Breast epithelium (tissue), 4 donors: Measurements from ENCODE around the gene AK9. TPM values are rescaled to one million over a fixed set of nuclear protein-coding genes. Genes with fewer than 3 reads are reported as not detected.

ENCODE experiments used
- DNase-seq, 2 donors: peaks; one replicate each; pipeline ENCODE4 v3.0.0-alpha.2; 2019; ENCODE audit warnings: low spot score in 2 of 2
- H3K27ac ChIP-seq, 2 donors: fragments of 200-600 bp; sonication (generic) in 1 of 2; one replicate each; pipeline ENCODE4 v1.5.1; 2016 to 2019; ENCODE audit warnings: mild to moderate bottlenecking in 1 of 2
- H3K27me3 ChIP-seq, 2 donors: fragments of 200-600 bp; sonication (generic) in 1 of 2; one replicate each; pipeline versions ENCODE4 v1.5.1 to v1.6.0; 2017 to 2019; ENCODE audit warnings: control low read depth in 1 of 2, mild to moderate bottlenecking in 1 of 2
- H3K36me3 ChIP-seq: fragments of 200-600 bp; one replicate; pipeline ENCODE4 v1.5.1; 2019
- H3K4me1 ChIP-seq, 2 donors: fragments of 200-600 bp; sonication (generic); one replicate each; pipeline ENCODE4 v1.5.1; 2016 to 2019; ENCODE audit warnings: control low read depth in 1 of 2
- H3K4me3 ChIP-seq, 3 donors: fragments of 200-600 bp; sonication (generic); 1 replicate in 2 of 3; 2 replicates in 1 of 3; pipeline ENCODE4 v1.5.1; 2016 to 2019; ENCODE audit warnings: mild to moderate bottlenecking in 3 of 3, moderate library complexity in 2 of 3
- H3K9me3 ChIP-seq, 2 donors: fragments of 200-600 bp; sonication (generic) in 1 of 2; one replicate each; pipeline ENCODE4 v1.5.1; 2016 to 2019; ENCODE audit warnings: control low read depth in 1 of 2
- CTCF ChIP-seq, 3 donors: fragments of 450-650 bp; IDR thresholded peaks; one replicate each; pipeline ENCODE4 v1.5.1; 2016 to 2017; ENCODE audit warnings: antibody characterized with exemption in 3 of 3, mild to moderate bottlenecking in 3 of 3, moderate library complexity in 3 of 3
- POLR2A ChIP-seq: fragments of 450-650 bp; IDR thresholded peaks from one replicate; pipeline ENCODE4 v1.6.1; 2016; ENCODE audit warnings: antibody characterized with exemption, mild to moderate bottlenecking, moderate library complexity
- POLR2AphosphoS5 ChIP-seq, 3 donors: sonication (generic); formaldehyde crosslinking; IDR thresholded peaks; one replicate each; pipeline ENCODE4 v1.6.1; 2017; ENCODE audit warnings: antibody characterized with exemption in 3 of 3
- intact Hi-C: fragments of 100-400 bp; cut with DNase I; formaldehyde crosslinking; loops from one replicate; pipeline ENCODE4 v1.15.1; 2023; ENCODE audit warnings: low total_unique reads
- total RNA-seq, 3 donors: library from RNA; depleted of rRNA; stranded (reverse); fragments of >200 nt; gene quantifications; one replicate each; pipeline ENCODE4 v1.1.0, GENCODE V29; 2016

Gene AK9
- total RNA-seq, 3 donors from 2014 or later, result 8.8 to 23.9 (median 20.0) TPM

GRCh38 chr6:109561844-109562243 lies 129.2 kb downstream of the AK9 start:
- peaks cover 7 to 8% of the 10 kb centered on the region in 2 donors for H3K9me3 ChIP-seq
- DNase-seq, result no peak
- H3K4me3 ChIP-seq, result no peak overlapping the region
- TF ChIP-seq POLR2A (no peak), CTCF (IDR thresholded peaks at IDR 0.05) (no peak), POLR2AphosphoS5 (IDR thresholded peaks at IDR 0.05) (no peak)
- no peaks in the 10 kb centered on the region for H3K4me1 ChIP-seq
- intact Hi-C loops, result no loop called here
- H3K36me3 ChIP-seq, result no peaks in the 10 kb centered on the region
- H3K27ac ChIP-seq, result no peak overlapping the region
- no peaks in the 10 kb centered on the region for H3K27me3 ChIP-seq

GRCh38 chr6:109531446-109531845 lies 159.6 kb downstream of the AK9 start:
- no peak for DNase-seq
- no peak for TF ChIP-seq POLR2A
- TF ChIP-seq POLR2AphosphoS5 (IDR thresholded peaks at IDR 0.05), result no peak
- no peak for TF ChIP-seq CTCF (IDR thresholded peaks at IDR 0.05)
- H3K27ac ChIP-seq, result no peak overlapping the region
- H3K36me3 ChIP-seq, result peaks cover 3% of the 10 kb centered on the region
- no peaks in the 10 kb centered on the region for H3K9me3 ChIP-seq
- no peak overlapping the region for H3K4me3 ChIP-seq
- H3K4me1 ChIP-seq, result no peaks in the 10 kb centered on the region
- no peaks in the 10 kb centered on the region for H3K27me3 ChIP-seq
- intact Hi-C loops, result no loop called here

- H3K4me3 ChIP-seq, result no peak overlapping the region
- peaks cover 0 to 9% of the 10 kb centered on the region in 2 donors for H3K9me3 ChIP-seq
- TF ChIP-seq POLR2A (no peak), CTCF (IDR thresholded peaks at IDR 0.05) (no peak), POLR2AphosphoS5 (IDR thresholded peaks at IDR 0.05) (no peak)
- no peaks in the 10 kb centered on the region for H3K4me1 ChIP-seq
- no peaks in the 10 kb centered on the region for H3K27me3 ChIP-seq
- no peak for DNase-seq
- intact Hi-C loops, result no loop called here
- H3K27ac ChIP-seq, result no peak overlapping the region
- no peaks in the 10 kb centered on the region for H3K36me3 ChIP-seq
Measured at GRCh38 chr6:109527989-109528388, 163.0 kb downstream of the AK9 start.

- H3K27me3 ChIP-seq, result no peaks in the 10 kb centered on the region
- H3K4me3 ChIP-seq, result no peak overlapping the region
- peaks cover 0 to 9% of the 10 kb centered on the region in 2 donors for H3K9me3 ChIP-seq
- no peaks in the 10 kb centered on the region for H3K4me1 ChIP-seq
- H3K36me3 ChIP-seq, result no peaks in the 10 kb centered on the region
- intact Hi-C loops, result no loop called here
- no peak for DNase-seq
- peak in 1 of 3 donors; percentile 50 for TF ChIP-seq CTCF (IDR thresholded peaks at IDR 0.05)
- TF ChIP-seq POLR2AphosphoS5 (IDR thresholded peaks at IDR 0.05), result no peak
- H3K27ac ChIP-seq, result no peak overlapping the region
Measured at GRCh38 chr6:109526905-109527628, 163.9 kb downstream of the AK9 start.

GRCh38 chr6:109524129-109524528 lies 166.9 kb downstream of the AK9 start:
- intact Hi-C loops, result no loop called here
- Histone ChIP-seq H3K27ac (no peak overlapping the region), H3K4me3 (no peak overlapping the region), H3K36me3 (no peaks in the 10 kb centered on the region), H3K27me3 (no peaks in the 10 kb centered on the region), H3K4me1 (no peaks in the 10 kb centered on the region), H3K9me3 (peaks cover 0 to 9% of the 10 kb centered on the region in 2 donors)
- TF ChIP-seq POLR2AphosphoS5 (IDR thresholded peaks at IDR 0.05) (no peak), CTCF (IDR thresholded peaks at IDR 0.05) (no peak), POLR2A (no peak)
- DNase-seq, result no peak
